Activated CD4-positive, alpha-beta T cell treated with anti-CD3 and anti-CD28 coated beads, Interleukin-2, amount 50 U/mL, for 48 hours (primary cell): ENCODE measurements around the gene RIOX2.
"Not testable (repeated sequence)": the region's sequence is repeated elsewhere in the genome, so short reads cannot be mapped to it uniquely, and the experiment has no call there.

Experiments
- DNase-seq, 2 experiments: peaks; one replicate each; pipeline ENCODE4 v3.0.0-alpha.2; 2020

The RIOX2 gene

GRCh38 chr3:97950360-97950759, 21.9 kb downstream of the RIOX2 start:
- no peak for DNase-seq

- no peak for DNase-seq
These were observed 22.5 kb downstream of the RIOX2 start for GRCh38 chr3:97949743-97950142.

- DNase-seq, result no peak
These were observed 23.1 kb downstream of the RIOX2 start for GRCh38 chr3:97949110-97949485.

GRCh38 chr3:97948351-97949109, 23.7 kb downstream of the RIOX2 start:
- no peak for DNase-seq

- no peak for DNase-seq
These were observed 29.3 kb downstream of the RIOX2 start for GRCh38 chr3:97942801-97943546.

GRCh38 chr3:97940034-97940433, 32.2 kb downstream of the RIOX2 start:
- DNase-seq, result no peak

- no peak for DNase-seq
These were observed 32.8 kb downstream of the RIOX2 start for GRCh38 chr3:97939401-97939800.

- no peak for DNase-seq
These were observed 33.8 kb downstream of the RIOX2 start for GRCh38 chr3:97938444-97938843.

GRCh38 chr3:97937205-97937604, 35.0 kb downstream of the RIOX2 start:
- DNase-seq, result no peak

GRCh38 chr3:97935842-97936241, 36.4 kb downstream of the RIOX2 start:
- no peak for DNase-seq

- DNase-seq, result no peak
These were observed 37.1 kb downstream of the RIOX2 start for GRCh38 chr3:97934980-97935695.

- DNase-seq, result no peak
These were observed 39.8 kb downstream of the RIOX2 start for GRCh38 chr3:97932387-97932801.

GRCh38 chr3:97931218-97931617, 41.0 kb downstream of the RIOX2 start:
- DNase-seq, result no peak

GRCh38 chr3:97930018-97930417, 42.2 kb downstream of the RIOX2 start:
- no peak for DNase-seq

- DNase-seq, result no peak
These were observed 43.2 kb downstream of the RIOX2 start for GRCh38 chr3:97928986-97929385.

- DNase-seq, result no peak
These were observed 44.5 kb downstream of the RIOX2 start for GRCh38 chr3:97927704-97928103.

- DNase-seq, result no peak
These were observed 54.3 kb downstream of the RIOX2 start for GRCh38 chr3:97917813-97918536.

- DNase-seq, result no peak
These were observed 55.7 kb downstream of the RIOX2 start for GRCh38 chr3:97916576-97916975.

GRCh38 chr3:97914388-97914787, 57.8 kb downstream of the RIOX2 start:
- DNase-seq, result no peak

- DNase-seq, result no peak
These were observed 60.8 kb downstream of the RIOX2 start for GRCh38 chr3:97911459-97911858.

- DNase-seq, result no peak
These were observed 61.3 kb downstream of the RIOX2 start for GRCh38 chr3:97910931-97911351.

- peak; percentile 5 to 8 for DNase-seq
These were observed 61.9 kb downstream of the RIOX2 start for GRCh38 chr3:97910236-97910831.

GRCh38 chr3:97909830-97910229, 62.4 kb downstream of the RIOX2 start:
- not testable (repeated sequence) for DNase-seq
